Uterus (tissue), 2 donors: ENCODE data around the gene MRPS34.

Experiments used
- POLR2A ChIP-seq, 2 donors: fragments of 450-650 bp; IDR thresholded peaks; one replicate each; pipeline ENCODE4 v1.6.1; 2016; ENCODE audit warnings: antibody characterized with exemption in 2 of 2, mild to moderate bottlenecking in 1 of 2, moderate library complexity in 1 of 2
- TF ChIP-seq, protein P1 (sequence below), 4 experiments: fragments of 200-600 bp in 2 of 4; fragments of 450-650 bp in 2 of 4; sonication (generic) in 2 of 4; IDR thresholded peaks; one replicate each; pipeline ENCODE4 v1.5.1; 2016 to 2019; ENCODE audit warnings: antibody characterized with exemption in 4 of 4, mild to moderate bottlenecking in 2 of 4, moderate library complexity in 1 of 4

DNA sequence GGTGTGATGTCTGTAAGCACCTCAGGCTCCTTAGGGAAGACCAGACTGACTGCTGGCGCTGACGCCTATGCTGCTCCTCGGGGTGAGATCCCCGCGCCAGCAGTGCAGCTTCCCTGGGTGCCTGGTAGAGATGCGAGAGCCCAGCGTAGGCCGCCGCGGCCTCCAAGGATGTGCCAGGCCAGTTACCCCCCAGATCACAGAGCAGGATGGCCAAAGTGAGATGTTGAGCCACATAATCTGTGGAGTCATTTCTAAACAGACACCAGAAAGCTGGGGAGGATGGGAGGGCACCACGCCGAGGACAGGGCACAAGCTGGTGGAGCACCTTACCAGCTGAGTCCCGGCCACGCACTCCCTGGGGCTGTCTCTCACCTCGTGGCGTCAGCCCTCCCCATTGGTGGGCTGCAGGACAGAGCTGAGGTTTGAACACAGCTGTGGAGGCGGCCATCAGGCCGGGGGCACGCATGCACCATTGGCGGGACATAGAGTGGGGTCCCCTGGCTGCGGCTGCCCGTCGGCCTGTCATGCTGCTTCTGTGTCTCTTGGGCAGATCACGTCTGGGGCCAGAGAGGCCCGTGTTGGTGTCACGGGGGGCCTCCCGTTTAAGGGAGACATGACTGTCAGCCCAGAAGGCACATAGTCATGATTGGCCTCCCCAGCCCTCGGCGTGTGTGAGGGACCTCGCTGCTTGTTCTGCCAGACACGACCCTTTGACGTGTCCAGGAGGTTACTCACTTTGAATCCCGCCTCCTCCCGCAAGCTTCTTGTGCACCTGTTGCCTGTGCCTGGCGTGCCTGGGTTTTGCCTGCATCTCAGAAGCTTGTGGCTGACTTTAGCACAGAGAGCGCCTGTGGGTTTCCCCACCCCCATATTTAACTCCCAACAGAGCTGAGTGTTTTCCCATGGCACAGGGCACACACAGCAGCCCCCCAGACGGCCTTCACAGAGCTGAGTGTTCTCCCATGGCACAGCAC lies 45.0 kb downstream of the MRPS34 start:
- no peak for TF ChIP-seq POLR2A (IDR thresholded peaks at IDR 0.05)
- TF ChIP-seq, protein P1, sequence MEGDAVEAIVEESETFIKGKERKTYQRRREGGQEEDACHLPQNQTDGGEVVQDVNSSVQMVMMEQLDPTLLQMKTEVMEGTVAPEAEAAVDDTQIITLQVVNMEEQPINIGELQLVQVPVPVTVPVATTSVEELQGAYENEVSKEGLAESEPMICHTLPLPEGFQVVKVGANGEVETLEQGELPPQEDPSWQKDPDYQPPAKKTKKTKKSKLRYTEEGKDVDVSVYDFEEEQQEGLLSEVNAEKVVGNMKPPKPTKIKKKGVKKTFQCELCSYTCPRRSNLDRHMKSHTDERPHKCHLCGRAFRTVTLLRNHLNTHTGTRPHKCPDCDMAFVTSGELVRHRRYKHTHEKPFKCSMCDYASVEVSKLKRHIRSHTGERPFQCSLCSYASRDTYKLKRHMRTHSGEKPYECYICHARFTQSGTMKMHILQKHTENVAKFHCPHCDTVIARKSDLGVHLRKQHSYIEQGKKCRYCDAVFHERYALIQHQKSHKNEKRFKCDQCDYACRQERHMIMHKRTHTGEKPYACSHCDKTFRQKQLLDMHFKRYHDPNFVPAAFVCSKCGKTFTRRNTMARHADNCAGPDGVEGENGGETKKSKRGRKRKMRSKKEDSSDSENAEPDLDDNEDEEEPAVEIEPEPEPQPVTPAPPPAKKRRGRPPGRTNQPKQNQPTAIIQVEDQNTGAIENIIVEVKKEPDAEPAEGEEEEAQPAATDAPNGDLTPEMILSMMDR (IDR thresholded peaks at IDR 0.05): no peak
